GM21390 (cell line): ENCODE data around the gene SLC37A4.
"Not testable (repeated sequence)": the region's sequence is repeated elsewhere in the genome, so short reads cannot be mapped to it uniquely, and the experiment has no call there.

ENCODE experiments used
- ATAC-seq: cut with Tn5 transposase; IDR thresholded peaks from one replicate; pipeline ENCODE4 v1.9.1; 2021; ENCODE audit not compliant: unreplicated experiment

SLC37A4 gene

DNA sequence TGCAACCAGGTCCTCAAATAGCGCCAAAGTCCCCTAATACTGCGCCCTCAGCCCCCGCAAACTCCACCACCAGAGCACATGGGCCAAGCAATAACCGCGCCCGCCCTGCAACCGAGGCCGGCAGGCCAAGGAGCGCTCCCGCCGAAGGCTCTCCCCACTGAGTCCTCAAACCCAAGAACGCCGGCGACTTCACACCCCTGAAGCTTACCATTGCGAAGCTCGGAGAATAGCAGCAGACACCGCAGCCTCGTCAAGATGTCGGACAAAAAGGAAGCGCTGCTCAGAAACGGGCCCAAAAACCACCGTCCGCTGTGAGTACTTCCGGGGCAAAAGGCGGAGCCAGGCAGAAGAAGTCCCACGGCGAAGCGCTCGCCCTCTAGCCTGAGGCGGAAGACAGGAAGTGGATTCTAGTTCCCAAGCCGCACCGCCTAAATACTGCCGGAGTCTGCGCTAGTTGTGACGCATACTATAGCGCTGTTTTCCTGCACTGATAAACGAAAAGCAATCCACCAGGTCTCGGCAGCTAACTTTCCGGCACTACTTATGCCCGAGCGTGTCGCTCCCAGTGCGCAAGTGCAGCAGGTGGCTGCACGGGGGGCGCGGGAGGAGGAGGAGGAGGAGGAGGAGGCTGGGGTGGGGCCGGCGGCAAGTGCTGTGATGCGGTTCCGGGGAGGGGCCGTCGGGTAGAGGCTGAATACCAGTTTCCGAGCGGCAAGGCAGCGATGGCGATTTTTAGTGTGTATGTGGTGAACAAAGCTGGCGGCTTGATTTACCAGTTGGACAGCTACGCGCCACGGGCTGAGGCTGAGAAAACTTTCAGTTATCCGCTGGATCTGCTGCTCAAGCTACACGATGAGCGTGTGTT is 12.4 kb downstream of the SLC37A4 start, which contains the start of the genes RPS25 and TRAPPC4:
RPS25 (minus strand) TSS at position 270 of the 865 bp plus-strand sequence; CDS start at position 211, 59 bp downstream.
TRAPPC4 (plus strand) TSS at position 693 of the 865 bp plus-strand sequence; CDS start at position 723, 30 bp downstream.
- ATAC-seq = peak; percentile 87

DNA sequence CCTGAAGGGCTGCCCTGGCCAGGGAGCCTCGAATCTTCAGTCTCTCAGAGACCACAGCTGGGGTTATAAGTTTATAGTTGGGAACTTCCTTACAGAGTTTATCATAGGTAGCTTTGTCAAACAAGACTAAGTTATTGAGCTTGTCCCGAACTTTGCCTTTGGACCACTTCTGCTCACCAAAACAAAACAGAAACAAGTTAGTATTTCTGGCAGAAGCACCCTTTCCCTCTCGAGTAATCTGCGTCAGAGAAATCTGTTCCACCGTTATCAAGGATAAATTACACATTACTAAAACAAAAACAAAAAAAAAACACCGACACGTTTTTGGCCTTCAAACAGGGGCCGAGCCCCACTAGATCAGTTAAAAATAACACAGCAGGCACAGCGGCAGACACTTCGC is 13.3 kb downstream of the SLC37A4 start:
- ATAC-seq = not testable (repeated sequence)

DNA sequence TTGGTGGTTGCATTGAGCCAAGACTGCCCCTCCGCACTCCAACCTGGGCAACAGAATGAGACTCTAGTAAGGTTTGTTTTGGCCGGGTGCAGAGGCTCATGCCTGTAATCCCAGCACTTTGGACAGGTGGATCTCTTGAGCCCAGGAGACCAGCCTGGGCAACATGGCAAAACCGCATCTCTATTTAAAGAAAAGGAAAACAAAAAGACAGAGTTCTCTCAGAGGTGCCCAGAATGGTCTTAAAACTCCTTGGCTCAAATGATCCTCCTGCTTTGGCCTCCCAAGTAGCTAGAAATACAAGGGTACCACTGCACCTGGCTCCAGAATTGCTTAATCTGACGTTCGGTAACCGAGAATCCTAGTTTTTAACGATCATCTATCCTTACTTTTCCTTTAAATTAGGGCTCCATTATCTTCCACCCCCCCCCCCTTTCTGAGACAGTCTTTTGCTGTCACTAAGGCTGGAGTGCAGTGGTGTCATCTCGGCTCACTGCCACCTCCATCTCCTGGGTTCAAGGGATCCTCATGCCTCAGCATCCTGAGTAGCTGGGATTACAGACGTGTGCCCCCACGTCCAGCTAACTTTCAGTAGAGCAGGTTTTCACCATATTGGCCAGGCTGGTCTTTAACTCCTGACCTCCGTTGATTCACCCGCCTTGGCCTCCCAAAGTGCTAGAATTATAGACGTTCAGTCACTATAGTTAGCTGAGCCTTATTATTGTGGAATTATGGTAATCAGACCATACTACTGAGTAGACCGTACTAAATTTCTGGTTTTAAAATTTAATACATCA is 14.3 kb downstream of the SLC37A4 start:
- no peak for ATAC-seq

DNA sequence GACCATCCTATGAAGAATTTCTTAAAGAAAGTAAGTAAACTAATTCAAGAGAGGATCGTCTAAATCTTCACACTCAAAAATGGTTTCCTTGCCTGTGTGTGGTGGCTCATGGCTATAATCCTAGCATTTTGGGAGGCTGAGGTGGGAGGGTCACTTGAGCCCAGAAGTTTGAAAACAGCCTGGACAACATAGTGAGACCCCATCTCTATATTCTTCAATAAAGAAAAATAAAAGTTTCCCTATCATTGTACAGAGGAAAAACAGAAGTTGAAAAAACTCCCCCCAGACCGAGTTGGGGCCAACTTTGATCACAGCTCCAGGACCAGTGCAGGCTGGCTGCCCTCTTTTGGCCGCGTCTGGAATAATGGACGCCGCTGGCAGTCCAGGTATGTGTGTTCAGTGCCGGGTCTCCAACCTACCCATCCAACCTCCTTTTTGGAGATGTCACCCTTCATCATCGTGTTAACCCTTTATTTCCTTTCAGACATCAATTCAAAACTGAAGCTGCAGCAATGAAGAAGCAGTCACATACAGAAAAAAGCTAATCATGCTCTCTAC is 15.5 kb downstream of the SLC37A4 start:
- ATAC-seq = no peak

DNA sequence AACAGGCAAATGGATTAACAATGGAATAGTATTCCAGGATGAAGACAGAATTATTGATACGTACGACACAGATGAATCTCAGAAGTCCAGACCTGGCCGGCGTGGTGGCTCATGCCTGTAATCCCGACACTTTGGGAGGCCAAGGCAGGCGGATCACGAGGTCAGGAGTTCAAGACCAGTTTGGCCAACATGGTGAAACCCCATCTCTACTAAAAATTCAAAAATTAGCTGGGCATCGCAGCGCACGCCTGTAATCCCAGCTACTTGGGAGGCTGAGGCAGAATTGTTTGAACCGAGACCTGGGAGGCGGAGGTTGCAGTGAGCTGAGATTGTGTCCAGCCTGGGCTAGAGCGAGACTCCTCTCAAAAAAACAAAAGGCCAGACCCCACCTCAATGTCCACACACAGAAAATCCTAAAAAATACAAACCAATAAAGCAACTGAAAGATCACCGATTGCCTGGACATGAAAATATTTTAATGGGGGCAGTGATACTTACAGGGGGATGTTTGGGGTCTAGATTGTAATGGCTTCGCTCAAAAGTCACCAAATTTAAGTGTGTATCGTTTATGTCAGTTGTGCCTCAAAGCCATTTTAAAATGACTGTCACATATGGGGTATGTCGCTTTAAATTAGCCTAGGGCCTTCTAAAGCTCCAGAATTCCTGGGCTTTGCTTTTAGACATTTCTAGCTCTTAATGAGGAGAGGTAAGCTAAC is 16.3 kb downstream of the SLC37A4 start:
- no peak for ATAC-seq

DNA sequence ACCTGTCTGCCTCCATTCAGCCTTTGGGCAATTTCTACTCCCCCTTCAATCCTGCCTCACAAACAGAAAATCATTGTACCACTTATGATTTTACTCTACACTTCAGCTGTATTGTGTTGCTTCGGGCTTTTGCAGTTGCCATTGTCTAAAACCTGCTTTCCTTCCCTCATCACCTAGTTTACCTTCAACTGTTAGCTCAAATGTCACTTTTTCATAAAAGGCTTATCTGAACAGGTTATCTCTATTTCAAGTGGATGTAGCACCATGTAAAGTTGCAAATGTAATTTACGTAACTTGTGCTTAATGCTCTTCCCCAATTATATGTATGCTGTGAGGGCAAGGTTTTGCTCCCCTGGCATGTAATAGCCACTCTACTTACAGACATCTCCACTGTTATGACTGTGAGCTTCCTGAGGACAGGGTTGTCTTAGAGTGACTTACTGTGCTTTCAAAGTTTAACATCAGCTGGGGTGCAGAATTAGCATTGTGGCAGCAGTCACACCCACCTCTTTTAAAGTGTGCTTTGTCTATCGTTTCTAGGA is 18.0 kb downstream of the SLC37A4 start:
- no peak for ATAC-seq

DNA sequence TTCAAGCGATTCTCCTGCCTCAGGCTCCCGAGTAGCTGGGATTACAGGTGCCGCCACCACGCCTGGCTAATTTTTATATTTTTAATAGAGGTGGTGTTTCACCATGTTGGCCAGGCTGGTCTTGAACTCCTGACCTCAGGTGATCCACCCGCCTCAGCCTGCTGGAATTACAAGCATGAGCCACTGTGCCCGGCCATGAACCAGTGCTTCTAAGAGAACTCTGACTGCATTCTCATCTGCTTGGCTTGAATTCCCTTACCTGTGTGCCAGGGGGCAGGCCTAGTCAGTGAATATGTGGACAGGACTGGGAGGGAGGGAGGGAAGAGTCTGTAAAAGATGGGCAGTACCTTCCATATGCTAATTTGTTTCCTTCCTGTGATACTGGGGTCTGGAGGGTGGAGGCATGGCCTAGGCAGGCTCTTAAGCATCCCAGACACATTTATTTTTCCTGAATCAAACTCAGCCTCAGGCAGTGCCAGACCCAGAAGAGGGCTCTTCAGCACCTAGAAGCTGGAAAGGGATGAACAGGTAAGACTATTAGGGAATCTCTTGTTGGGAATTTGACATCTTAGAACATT is 19.1 kb downstream of the SLC37A4 start:
- no peak for ATAC-seq

DNA sequence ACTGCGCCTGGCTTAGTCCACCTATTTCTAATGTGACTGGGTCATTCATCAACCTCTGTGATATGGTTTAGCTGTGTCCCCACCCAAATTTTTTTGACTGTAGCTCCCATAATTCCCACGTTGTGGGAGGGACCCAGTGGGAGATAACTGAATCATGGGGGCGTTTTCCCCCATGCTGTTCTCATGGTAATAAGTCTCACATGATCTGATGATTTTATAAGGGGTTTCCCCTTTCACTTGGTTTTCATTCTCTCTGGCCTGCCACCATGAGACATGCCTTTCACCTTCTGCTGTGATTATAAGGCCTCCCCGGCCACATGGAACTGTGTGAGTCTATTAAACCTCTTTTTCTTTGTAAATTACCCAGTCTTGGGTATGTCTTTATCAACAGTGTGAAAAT is 24.0 kb downstream of the SLC37A4 start:
- ATAC-seq = no peak

DNA sequence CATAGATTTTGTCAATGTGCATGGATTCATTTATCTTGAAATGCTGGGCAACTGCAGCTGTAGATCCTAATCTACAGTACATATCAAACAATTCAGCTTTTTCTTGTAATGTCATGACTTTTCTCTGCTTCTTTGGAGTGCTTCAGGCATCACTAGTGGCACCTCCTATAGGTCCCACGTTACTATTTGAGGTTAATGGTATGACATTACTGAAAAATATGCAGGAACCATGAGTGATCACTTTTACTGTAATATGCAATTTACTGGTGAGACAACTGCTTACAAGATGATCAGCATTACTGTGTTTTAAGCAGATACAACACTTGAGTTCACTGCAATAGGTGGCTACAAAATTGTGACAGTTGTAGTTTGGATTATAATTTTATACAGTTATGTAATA is 29.8 kb downstream of the SLC37A4 start:
- no peak for ATAC-seq

DNA sequence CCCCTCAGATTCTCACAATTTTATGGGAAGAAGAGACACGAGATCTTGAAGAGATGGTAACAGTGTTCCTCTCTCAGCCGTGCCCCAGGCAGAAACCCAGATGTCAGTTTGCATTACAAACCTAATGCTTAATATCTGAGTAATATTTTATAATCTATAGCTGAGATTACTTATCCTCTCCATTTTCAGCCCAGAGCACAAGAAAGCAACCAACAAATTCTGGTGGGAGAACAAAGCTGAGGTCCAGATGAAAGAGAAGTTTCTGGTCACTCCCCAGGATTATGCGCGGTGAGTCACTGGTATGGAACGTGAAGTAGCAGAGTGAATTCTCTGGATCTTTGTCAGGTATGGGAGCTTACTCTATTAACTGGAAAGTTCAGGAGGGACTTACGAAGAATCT is 31.9 kb downstream of the SLC37A4 start:
- ATAC-seq = no peak

DNA sequence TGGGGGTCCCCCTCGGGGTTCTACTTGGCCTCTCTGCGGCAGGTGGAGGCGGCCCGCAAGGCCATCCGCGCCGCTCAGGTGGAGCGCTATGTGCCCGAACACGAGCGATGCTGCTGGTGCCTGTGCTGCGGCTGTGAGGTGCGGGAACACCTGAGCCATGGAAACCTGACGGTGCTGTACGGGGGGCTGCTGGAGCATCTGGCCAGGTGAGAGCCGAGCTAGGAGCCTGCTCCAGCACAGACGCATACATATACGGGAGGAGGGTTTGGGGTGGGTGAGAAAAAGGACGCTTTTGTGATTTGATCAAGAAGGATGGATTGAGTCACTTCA is 32.3 kb downstream of the SLC37A4 start:
- ATAC-seq = peak; percentile 10

DNA sequence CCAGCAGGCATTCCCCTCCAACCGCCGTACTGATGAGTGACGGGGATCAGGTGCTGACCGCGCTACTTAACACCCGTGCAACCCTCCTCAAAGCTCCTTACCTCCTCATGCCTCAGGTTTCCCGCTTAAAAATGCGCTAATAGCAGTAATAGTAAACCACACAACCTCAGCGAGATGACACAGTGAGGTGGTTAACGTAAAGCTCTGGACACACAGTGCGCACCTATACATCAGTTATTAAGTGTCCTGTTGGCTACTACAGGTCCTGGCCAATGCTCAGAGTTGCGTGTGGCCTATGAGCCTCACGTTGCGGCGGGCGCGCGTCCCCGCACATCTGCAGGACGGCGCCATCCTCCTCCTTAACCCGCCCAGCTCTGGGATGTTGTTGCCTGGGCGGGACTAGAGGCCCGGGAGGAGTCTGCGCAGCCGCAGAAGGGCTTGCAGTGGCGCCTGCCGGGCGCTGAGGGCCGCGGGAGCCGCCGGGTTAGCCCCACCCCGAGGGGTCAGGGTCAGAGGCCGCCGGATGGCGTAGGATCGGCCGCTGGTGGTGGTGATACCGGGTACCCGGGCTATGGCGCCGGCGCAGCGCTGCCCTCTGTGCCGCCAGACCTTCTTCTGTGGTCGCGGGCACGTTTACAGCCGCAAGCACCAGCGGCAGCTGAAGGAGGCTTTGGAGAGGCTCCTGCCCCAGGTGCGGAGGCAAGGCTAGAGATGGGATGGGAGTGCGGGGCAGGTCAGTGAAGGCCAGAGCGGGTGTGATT is 32.9 kb downstream of the SLC37A4 start, which contains the start of gene CENATAC:
CENATAC (plus strand) TSS at position 512 of the 761 bp plus-strand sequence; CDS start at position 572, 60 bp downstream.
- ATAC-seq = peak; percentile 90

DNA sequence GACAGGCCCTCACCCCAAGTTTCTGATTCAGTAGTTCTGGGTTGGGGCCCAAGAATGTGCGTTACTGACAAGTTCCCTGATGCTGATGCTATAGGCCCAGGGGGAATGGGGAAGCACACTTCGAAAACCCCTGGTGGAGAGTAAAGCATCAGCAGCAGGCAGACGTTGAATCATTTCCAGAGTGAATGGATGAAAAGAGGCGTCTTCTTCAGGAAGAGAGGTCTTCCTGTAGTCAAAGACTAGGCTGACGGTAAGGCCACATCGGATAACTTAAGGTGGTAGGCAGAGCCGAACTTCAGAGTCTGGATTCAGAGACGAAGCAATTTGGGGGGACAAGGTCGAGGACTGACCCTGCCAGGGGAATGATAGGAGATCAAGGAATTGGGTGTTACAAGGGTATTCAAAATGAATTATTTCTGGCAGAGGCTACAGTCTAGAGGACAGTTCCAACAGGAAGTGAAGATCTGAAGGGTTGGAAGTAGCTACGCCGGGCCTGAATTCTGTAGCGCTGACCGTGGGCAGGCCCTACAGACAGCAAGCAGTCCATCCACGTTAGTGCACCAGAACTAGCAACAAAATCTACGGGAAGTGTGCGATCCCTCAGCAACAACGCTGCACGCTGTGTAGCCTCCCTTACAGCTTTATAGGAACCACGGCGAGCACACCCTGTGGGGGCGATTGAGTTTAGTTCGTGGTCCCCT is 33.6 kb downstream of the SLC37A4 start:
- peak; percentile 27 for ATAC-seq

DNA sequence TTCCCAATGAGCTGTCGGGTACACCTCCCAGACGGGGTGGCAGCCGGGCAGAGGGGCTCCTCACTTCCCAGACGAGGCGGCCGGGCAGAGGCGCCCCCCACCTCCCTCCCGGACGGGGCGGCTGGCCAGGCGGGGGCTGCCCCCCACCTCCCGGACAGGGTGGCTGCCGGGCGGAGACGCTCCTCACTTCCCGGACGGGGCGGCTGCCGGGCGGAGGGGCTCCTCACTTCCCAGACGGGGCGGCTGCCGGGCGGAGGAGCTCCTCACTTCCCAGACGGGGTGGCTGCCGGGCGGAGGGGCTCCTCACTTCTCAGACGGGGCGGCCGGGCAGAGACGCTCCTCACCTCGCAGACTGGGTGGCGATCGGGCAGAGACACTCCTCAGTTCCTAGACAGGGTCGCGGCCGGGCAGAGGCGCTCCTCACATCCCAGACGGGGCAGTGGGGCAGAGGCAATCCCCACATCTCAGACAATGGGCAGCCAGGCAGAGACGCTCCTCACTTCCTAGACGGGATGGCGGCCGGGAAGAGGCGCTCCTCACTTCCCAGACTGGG is 39.1 kb downstream of the SLC37A4 start:
- not testable (repeated sequence) for ATAC-seq

DNA sequence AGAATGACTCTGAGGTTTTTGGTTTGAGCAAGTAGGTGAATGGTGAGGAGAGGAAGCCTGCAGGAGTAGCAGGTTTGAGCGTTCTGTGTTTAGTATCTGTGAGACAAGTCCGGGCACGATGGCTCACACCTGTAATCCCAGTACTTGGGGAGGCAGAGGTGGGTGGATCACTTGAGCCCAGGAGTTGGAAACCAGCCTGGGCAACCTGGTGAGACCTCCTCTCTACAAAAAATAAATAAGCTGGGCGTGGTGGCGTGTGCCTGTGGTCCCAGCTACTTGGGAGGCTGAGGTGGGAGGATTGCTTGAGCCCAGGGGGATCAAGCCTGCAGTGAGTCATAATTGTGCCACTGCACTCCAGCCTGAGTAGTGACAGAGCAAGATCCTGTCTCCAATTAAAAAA is 42.4 kb downstream of the SLC37A4 start:
- ATAC-seq = no peak

DNA sequence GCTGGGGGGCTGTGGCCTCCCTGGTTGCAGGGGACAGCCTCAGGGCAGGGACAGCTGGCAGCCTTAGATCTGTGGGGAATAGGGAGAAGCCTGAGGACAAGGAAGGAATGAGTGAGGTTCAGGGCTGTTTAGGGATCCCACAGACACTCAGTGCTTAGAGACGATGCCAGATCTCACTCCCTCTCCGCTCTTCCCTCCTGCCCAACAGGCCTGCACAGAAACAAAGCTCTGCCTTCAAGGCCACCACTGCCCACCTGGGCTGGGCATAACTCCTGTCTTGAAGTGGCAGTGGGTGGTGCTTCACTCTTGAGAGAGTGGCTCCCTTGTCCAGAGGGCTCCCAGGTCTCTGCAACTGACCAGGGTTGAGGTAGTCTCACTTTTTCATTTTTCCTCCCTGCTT is 45.9 kb downstream of the SLC37A4 start:
- no peak for ATAC-seq

DNA sequence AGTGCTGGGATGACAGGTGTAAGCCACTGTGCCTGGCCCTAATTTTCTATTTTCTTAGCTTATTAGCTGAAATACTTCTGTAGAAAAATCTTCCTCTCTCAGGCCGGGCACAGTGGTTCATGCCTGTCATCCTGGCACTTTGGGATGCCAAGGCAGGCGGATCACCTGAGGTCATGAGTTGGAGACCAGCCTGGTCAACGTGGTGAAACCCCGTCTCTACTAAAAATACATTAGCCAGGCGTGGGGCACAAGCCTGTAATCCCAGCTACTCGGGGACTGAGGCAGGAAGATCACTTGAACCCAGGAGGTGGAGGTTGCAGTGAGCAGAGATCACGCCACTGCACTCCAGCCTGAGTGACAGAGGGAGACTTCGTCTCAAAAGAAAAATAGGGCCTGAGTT is 46.3 kb downstream of the SLC37A4 start:
- not testable (repeated sequence) for ATAC-seq

DNA sequence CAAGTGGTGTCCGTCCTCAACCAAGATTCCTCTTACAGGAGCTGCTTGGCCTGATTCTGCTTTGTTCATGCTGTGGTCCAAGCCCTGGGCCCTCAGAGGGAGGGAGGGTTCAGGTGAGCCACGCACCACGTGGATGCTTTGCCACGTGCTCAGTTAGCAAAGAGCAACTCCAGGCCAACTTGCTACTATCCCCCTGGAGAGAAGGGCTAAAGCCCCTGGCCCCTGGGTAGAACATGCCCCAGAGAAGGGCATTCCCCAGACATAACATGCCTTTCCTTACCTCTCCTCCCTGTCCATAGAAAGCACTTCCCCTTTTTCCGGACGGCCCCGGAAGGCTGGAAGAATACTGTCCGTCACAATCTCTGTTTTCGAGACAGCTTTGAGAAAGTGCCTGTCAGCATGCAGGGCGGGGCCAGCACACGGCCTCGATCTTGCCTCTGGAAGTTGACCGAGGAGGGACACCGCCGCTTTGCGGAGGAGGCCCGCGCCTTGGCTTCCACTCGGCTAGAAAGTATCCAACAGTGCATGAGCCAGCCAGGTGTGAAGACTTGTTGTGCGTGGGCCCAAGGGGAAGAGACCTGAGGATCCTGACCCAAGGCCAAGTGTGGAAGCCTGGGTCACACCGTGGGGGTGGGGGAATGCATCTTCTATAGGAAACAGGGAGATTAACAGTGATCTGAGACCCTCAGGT is 50.3 kb downstream of the SLC37A4 start:
- no peak for ATAC-seq
